NCI-H345 (cell line): ENCODE data around the gene SMARCB1.

ENCODE experiments used
- DNase-seq: peaks from one replicate; lab custom pipeline; 2025; lab: John Stamatoyannopoulos, UW

SMARCB1 gene

GRCh38 chr22:23803001-23803819 lies 16.4 kb downstream of the SMARCB1 start:
- no peak for DNase-seq

GRCh38 chr22:23804781-23805291 lies 18.1 kb downstream of the SMARCB1 start:
- no peak for DNase-seq

DNA sequence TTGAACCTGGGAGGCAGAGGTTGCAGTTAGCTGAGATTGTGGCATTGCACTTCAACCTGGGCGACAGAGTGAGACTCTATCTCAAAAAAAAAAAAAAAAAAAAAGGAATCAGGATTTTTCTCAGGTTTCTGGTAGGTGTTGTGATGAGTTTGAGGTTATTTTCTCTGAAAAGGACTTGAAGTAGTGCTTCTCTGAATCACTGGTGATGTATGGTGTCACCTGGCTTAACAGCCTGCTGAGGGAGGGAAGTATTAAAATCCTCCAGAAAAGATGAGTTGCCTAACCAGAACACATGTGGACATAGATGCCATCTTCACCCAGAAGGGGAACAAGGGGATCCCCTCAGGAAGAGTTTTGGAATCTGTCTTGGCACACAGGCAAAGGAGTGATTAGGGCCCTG lies 20.1 kb downstream of the SMARCB1 start:
- DNase-seq, result no peak

GRCh38 chr22:23812378-23812777 lies 25.6 kb downstream of the SMARCB1 start:
- no peak for DNase-seq

DNA sequence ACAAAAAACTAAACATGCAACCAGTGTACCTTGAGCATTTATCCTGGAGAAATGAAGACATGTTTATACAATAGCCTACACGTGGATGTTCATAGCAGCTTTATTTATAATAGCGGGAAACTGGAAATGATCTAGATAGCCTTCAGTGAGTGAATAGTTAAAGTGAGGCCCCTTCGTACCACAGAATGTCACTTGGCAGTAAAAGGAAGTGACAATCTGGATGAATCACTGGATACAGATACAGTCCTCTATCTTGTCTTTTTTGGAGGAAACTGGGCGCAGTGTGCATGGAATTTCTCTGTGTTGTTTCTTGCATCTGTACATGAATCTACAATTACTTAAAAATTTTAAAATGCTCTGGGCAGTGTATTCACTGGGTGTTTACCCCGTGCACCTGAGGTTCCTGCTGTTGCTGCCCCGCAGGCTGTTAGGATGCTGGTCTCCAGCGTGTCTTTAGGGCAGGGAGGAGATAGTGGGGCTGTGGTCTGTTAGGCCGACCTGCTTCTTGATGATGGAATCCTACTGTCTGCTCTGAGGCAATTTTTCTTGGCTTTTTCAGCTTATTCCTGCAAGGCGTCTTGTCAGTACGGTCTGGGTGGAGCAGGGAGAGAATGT lies 28.9 kb downstream of the SMARCB1 start:
- no peak for DNase-seq

GRCh38 chr22:23816156-23816976 lies 29.6 kb downstream of the SMARCB1 start:
- no peak for DNase-seq

- no peak for DNase-seq
Observed at GRCh38 chr22:23817146-23817545, 30.4 kb downstream of the SMARCB1 start.

- no peak for DNase-seq
Observed at GRCh38 chr22:23818541-23818940, 31.8 kb downstream of the SMARCB1 start.

GRCh38 chr22:23820748-23821211 lies 34.0 kb downstream of the SMARCB1 start:
- DNase-seq, result peak; percentile 34

DNA sequence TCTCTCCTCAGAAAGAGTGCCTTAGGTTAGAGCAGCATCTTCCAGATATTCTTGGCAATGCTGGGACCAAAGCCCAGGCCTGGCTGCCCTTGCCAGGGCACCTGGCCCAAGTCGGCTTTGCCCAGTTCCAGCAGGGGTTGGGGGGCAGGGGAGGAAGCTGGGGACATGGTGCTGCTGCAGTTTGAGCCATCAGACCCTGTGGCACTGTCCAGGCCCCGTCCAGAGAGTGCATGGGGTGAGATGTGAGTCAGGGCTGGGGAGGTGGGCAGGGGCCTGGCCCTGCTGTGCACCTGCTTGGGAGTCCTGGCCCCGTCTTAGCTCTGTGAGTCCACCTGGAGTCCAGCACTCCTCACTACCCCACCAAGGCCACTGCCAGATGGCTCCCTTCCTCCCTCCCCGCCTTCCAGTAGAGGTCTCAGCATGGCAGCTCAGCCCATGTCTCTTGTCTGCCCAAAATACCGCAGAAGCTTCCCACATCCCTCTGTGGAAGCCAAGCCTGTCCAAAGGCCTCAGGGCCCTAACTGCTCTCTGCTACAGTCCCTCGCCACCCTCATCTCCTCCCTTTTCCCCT lies 35.4 kb downstream of the SMARCB1 start:
- DNase-seq, result no peak

- DNase-seq, result no peak
Observed at GRCh38 chr22:23823331-23823791, 36.6 kb downstream of the SMARCB1 start.

DNA sequence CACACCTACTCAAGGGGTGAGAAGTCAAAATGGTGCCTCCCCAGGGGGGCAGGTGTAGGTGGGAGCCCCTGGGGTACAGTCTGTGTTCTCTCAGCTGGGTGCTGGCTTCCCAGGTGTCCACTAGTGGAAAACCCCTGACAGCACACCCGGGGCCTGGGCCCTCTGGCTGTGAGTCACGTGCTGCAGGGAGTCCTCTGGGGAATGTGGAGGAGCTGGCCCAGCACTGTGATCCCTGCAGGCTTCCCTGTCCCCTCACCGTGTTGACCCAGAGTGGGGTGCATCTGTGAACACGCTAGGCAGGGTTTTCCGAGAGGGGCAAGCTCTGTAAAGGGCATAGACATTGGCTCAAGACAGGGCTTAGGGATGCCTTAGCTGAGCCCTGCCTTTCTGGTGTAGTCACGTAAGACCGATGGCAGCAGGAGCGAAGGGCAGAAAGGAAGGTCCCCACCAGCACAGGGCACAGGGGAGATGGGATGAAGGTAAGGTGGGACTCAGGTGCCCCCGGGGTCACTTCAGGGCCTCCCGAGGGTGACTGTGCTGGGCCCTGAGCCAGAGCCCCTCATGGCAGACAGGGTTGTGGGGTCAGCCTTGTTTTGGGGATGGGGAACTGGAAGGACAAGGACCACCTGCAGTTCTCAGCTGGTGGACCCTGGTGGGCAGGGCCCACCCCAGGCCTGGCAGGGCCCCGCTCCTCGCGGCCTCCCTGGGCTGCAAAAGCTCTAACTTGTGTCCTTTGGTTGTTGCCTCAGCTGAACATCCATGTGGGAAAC lies 37.9 kb downstream of the SMARCB1 start:
- DNase-seq, result no peak

GRCh38 chr22:23825246-23825905 lies 38.6 kb downstream of the SMARCB1 start:
- no peak for DNase-seq

DNA sequence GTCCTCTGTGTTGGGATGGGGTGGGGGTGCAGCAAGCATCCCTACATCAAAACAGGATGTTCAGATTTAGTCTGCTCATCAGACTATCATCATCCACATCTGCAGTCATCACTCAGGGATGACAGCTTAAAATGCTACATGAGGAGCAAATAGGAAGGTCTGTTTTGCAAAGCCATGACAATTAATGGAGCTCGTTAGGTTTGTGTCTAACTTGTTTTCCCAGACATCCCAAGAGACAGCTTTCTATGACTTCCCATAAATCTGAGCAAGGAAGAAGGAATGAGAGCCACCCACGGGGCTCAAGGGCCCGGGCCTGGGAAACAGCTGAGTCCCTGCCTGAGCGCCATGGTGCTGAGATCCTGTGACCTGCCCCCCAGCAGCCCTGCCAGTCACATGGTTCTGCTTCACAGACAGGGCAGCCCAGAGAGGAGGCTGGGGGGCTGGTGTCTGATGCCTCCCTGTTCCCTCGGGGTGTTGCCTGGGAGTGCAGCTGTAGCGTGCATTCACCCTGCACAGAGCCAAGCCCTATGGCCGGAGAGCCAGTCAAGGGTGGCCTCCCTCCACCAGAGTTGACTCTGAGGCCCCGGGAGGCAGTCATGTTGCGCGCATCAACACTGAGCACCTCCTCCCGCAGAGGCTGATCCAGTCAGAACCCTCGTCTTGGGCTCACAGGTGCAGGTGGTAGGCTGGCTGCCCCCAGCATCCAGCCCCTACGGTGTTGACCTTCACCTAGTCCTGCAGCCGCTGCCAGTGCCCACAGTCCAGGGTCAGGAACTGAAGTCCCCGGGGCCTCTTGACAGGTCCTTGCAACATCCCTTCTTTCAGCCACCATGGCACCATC lies 40.0 kb downstream of the SMARCB1 start:
- no peak for DNase-seq

- no peak for DNase-seq
Observed at GRCh38 chr22:23827351-23827995, 40.7 kb downstream of the SMARCB1 start.

- DNase-seq, result no peak
Observed at GRCh38 chr22:23828800-23829680, 42.3 kb downstream of the SMARCB1 start.

GRCh38 chr22:23829845-23830372 lies 43.1 kb downstream of the SMARCB1 start:
- DNase-seq, result no peak

DNA sequence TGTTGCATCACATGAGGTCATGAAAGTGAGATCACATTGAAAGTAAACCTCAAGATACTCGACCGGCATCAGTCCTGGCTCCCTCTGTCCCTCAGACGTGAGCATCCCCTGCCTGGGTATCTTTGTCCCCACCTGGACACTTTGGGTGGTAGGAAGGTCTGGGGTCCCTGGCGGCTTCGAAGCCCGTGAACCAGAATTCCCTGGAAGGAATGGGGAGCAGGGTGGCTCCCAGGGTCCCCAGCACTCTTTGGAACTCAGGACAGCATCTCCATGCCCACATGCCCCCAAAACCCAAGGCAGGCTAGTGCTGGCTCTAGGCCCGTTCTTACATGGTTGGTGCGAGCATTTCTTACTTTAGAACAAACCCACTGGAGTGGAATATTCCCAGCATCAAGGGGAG lies 44.5 kb downstream of the SMARCB1 start:
- DNase-seq, result no peak
